Aortic smooth muscle cell (primary cell): ENCODE data around the gene GAS6. TPM values are rescaled to one million over a fixed set of nuclear protein-coding genes. Genes with fewer than 3 reads are reported as not detected.

Source experiments
- total RNA-seq: library from RNA; depleted of rRNA; stranded (reverse); fragments of >200 nt; gene quantifications from 2 replicates; pipeline ENCODE4 v1.2.3, GENCODE V29; 2014

Gene GAS6
- total RNA-seq = 10.8 and 17.0 TPM in 2 replicates

GRCh38 chr13:113863524-113864272 is at the start of gene GAS6:
GAS6 (minus strand) TSS chr13:113864076; CDS start chr13:113863920, 156 bp downstream.

Other genes with a start within 250 kb of the GAS6 start
- not detected in 2 replicates for gene ATP4B, start 205.9 kb downstream of the GAS6 start, total RNA-seq
- not detected in 2 replicates for gene GRK1, start 196.9 kb downstream of the GAS6 start, total RNA-seq
- 0.26 and 0.44 TPM in 2 replicates for gene TMEM255B, start 104.8 kb downstream of the GAS6 start, total RNA-seq
- gene C13orf46, start 110.0 kb upstream of the GAS6 start, total RNA-seq = 0.40 and 0.68 TPM in 2 replicates